Uterus (tissue), 4 donors: ENCODE measurements around the gene TMEM143. TPM values are rescaled to one million over a fixed set of nuclear protein-coding genes. Genes with fewer than 3 reads are reported as not detected.

Experiments used
- DNase-seq, 2 donors: peaks; one replicate each; pipeline ENCODE4 v3.0.0-alpha.2; 2019 to 2020
- H3K27ac ChIP-seq, 2 donors: fragments of 200-600 bp; sonication (generic); 1 replicate in 1 of 2; 2 replicates in 1 of 2; pipeline ENCODE4 v1.5.1; 2016 to 2018
- H3K27me3 ChIP-seq, 2 donors: fragments of 200-600 bp; sonication (generic); one replicate each; pipeline ENCODE4 v1.5.1; 2018 to 2019; ENCODE audit warnings: control low read depth in 1 of 2
- H3K36me3 ChIP-seq, 2 donors: fragments of 200-600 bp; sonication (generic); one replicate each; pipeline ENCODE4 v1.5.1; 2019; ENCODE audit warnings: control low read depth in 1 of 2
- H3K4me1 ChIP-seq, 2 donors: fragments of 200-600 bp; sonication (generic); one replicate each; pipeline ENCODE4 v1.5.1; 2018 to 2019; ENCODE audit warnings: control low read depth in 1 of 2
- H3K4me3 ChIP-seq, 2 donors: fragments of 200-600 bp; sonication (generic); 1 replicate in 1 of 2; 2 replicates in 1 of 2; pipeline ENCODE4 v1.5.1; 2018 to 2019; ENCODE audit warnings: mild to moderate bottlenecking in 1 of 2
- H3K9me3 ChIP-seq, 2 donors: fragments of 200-600 bp; sonication (generic); one replicate each; pipeline ENCODE4 v1.5.1; 2019; ENCODE audit warnings: control low read depth in 1 of 2
- CTCF ChIP-seq, 4 experiments: fragments of 200-600 bp in 2 of 4; fragments of 450-650 bp in 2 of 4; sonication (generic) in 2 of 4; IDR thresholded peaks; one replicate each; pipeline ENCODE4 v1.5.1; 2016 to 2019; ENCODE audit warnings: antibody characterized with exemption in 4 of 4, mild to moderate bottlenecking in 2 of 4, moderate library complexity in 1 of 4
- POLR2A ChIP-seq, 2 donors: fragments of 450-650 bp; IDR thresholded peaks; one replicate each; pipeline ENCODE4 v1.6.1; 2016; ENCODE audit warnings: antibody characterized with exemption in 2 of 2, mild to moderate bottlenecking in 1 of 2, moderate library complexity in 1 of 2
- intact Hi-C: fragments of 100-400 bp; cut with DNase I; formaldehyde crosslinking; loops from one replicate; pipeline ENCODE4 v1.15.1; 2023; ENCODE audit warnings: low total_unique reads
- total RNA-seq, 4 donors: library from RNA; depleted of rRNA in 3 of 4; stranded (reverse); fragments of >200 nt in 3 of 4; gene quantifications; one replicate each; pipeline versions ENCODE4 v1.1.0 to v1.2.4, GENCODE V29; 2014 to 2023
- donor health status: DM: yes; HTN: yes; CAD: no.

TMEM143 gene
- total RNA-seq, 4 donors from 2014 or later = 0.88 to 6.7 (median 5.8) TPM

DNA sequence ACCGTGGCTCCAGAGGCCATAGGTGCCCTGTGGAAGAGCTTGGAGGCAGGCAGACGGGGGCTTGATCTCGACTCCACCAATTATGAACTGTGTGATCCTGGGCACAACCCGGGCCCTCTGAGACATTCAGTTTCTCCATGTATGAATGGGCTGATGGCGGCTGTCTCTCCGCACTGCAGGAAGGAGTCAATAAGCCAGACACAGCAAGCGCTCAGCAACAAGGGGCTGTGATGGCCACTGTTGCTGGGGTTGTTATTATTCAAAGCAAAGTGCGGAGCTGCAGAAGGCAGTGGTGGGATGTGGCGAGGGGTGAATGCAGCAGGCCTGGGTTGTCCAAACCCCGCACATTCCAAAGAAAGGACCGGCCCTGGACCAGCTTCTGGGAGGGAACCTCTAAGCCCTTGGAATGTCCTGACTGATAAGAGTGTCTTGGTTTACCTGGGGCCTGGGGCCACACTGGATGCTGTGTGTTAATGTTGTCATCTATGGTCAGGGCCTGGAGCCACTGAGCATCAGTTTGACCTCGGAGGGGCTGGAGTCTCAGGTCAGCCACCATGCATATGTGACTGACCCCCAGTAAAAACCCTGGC is 8.3 kb downstream of the TMEM143 start:
- H3K4me3 ChIP-seq = no peak overlapping the region
- no peaks in the 10 kb centered on the region for H3K4me1 ChIP-seq
- H3K27me3 ChIP-seq = no peaks in the 10 kb centered on the region
- H3K27ac ChIP-seq = no peak overlapping the region
- no peak for DNase-seq
- intact Hi-C loops = no loop called here
- TF ChIP-seq POLR2A (IDR thresholded peaks at IDR 0.05) = no peak
- no peak for TF ChIP-seq CTCF (IDR thresholded peaks at IDR 0.05)
- H3K36me3 ChIP-seq = no peaks in the 10 kb centered on the region
- no peaks in the 10 kb centered on the region for H3K9me3 ChIP-seq

GRCh38 chr19:48354332-48354992 is 9.3 kb downstream of the TMEM143 start:
- no peaks in the 10 kb centered on the region for H3K36me3 ChIP-seq
- TF ChIP-seq POLR2A (IDR thresholded peaks at IDR 0.05) (no peak), CTCF (IDR thresholded peaks at IDR 0.05) (no peak)
- DNase-seq = no peak
- intact Hi-C loops = no loop called here
- H3K4me1 ChIP-seq = no peaks in the 10 kb centered on the region
- no peaks in the 10 kb centered on the region for H3K9me3 ChIP-seq
- H3K27ac ChIP-seq = no peak overlapping the region
- H3K4me3 ChIP-seq = no peak overlapping the region
- H3K27me3 ChIP-seq = no peaks in the 10 kb centered on the region

- intact Hi-C loops = no loop called here
- Histone ChIP-seq H3K36me3 (no peaks in the 10 kb centered on the region), H3K4me1 (no peaks in the 10 kb centered on the region), H3K27ac (no peak overlapping the region), H3K9me3 (no peaks in the 10 kb centered on the region), H3K4me3 (no peak overlapping the region), H3K27me3 (no peaks in the 10 kb centered on the region)
- no peak for DNase-seq
- no peak for TF ChIP-seq CTCF (IDR thresholded peaks at IDR 0.05)
- no peak for TF ChIP-seq POLR2A (IDR thresholded peaks at IDR 0.05)
These were observed 10.1 kb downstream of the TMEM143 start for GRCh38 chr19:48353677-48354076.

DNA sequence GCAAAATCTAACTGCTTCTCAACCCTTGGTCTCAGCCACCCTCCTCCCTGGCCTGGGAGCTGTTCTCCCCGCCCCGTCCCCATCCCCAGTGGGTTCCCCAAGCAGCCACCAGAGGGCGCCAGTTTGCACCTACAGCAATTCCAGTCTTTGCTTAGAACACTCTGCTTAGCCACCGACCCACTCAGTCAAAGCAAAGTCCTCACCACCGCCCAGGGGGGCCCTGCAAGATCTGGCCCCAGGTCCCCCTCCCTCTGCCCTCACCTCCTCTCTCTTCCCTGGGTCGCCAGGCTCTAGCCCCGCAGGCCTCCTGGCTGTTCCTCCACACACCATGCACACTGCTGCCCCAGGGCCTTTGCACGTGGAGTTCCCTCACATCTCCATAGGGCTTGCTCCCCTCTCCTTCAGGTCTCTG is 12.4 kb downstream of the TMEM143 start:
- H3K4me3 ChIP-seq = no peak overlapping the region
- no peak for TF ChIP-seq POLR2A (IDR thresholded peaks at IDR 0.05)
- peak; percentile 32 to 53 (median 42) for TF ChIP-seq CTCF (IDR thresholded peaks at IDR 0.05)
- no peaks in the 10 kb centered on the region for H3K27me3 ChIP-seq
- intact Hi-C loops = no loop called here
- H3K9me3 ChIP-seq = no peaks in the 10 kb centered on the region
- DNase-seq = peak in 1 of 2 donors; percentile 39
- no peaks in the 10 kb centered on the region for H3K4me1 ChIP-seq
- no peak overlapping the region for H3K27ac ChIP-seq
- no peaks in the 10 kb centered on the region for H3K36me3 ChIP-seq

- DNase-seq = no peak
- H3K27me3 ChIP-seq = no peaks in the 10 kb centered on the region
- no peaks in the 10 kb centered on the region for H3K36me3 ChIP-seq
- intact Hi-C loops = no loop called here
- TF ChIP-seq POLR2A (IDR thresholded peaks at IDR 0.05) (no peak), CTCF (IDR thresholded peaks at IDR 0.05) (no peak)
- no peaks in the 10 kb centered on the region for H3K9me3 ChIP-seq
- no peak overlapping the region for H3K4me3 ChIP-seq
- no peaks in the 10 kb centered on the region for H3K4me1 ChIP-seq
- H3K27ac ChIP-seq = no peak overlapping the region
These were observed 12.9 kb downstream of the TMEM143 start for GRCh38 chr19:48350856-48351255.
